Measurements from ENCODE around the gene CAPN2.
A peak's percentile ranks its signal among the peaks of the same experiment; 100 is the strongest.

The CAPN2 gene

GRCh38 chr1:223761411-223761810 is 49.1 kb downstream of the CAPN2 start:
- DNase-seq, result no peak

DNA sequence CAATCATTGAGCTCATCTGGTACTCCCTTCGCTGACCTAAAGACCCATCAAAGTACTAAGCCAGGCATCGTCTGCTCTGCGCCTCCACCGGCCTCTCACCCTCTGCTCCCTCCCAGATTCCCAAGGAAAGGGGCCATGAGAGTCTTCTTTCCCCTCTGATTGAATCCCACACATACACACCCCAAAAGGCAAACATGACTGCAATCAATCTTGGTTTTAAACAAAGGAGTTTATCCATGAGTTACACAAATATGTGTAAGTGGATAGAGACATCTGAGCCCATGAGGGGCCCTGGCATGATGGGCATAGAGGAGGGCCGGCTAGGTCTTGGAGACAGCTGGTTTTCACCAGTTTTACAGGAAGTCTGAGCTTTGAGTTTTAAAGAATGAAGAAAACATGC is 50.9 kb downstream of the CAPN2 start:
- DNase-seq, result no peak

DNA sequence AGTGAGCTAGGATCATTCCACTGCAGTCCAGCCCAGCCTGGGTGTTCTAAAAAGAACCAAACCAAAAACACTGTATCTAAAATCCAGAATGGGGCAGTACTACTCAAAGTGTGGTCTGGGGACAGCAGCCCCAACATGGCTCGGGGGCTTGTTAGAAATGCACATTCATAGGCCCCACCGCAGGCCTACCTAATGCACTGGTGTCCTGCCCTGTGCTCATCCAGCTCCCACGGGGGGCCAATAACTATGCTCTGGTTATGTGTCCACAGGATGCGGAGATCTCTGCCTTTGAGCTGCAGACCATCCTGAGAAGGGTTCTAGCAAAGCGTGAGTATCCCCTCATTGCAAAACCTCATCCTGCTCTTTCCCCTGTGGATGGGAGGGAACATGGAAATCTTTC is 51.5 kb downstream of the CAPN2 start:
- DNase-seq, result no peak

DNA sequence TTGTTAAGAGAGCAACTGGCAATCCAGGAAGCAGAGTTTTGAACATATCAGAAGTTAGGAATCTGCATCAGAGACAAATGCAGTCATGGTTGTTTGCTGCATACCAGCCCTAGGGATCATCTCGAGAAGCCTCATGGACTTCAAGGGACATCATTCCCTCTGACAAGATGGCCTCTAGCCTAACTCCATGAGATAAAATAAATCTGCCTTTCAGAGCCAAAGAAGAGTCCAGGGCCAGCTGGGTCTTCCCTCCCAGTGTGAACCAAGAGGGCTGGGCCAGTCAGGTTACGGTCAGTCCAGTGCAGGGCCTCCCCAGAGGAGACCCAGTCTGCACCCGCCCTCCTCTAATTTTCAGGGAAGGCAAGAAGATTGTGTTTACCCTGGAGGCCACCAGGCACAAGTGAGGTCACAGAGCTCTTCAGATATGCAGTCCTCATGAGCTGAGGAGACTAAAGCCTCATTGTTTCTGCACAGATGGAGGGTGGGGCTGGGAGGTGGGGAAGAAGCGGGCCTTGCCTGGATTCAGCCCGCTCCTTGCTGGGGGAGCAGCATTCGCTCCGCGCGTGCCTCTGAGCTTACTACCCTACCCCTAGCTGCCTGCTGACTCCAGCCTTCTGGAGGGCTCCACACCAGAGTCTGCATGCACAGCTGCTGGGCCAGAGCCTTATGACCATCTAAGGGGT is 52.8 kb downstream of the CAPN2 start:
- peak; percentile 83 to 87 for DNase-seq

DNA sequence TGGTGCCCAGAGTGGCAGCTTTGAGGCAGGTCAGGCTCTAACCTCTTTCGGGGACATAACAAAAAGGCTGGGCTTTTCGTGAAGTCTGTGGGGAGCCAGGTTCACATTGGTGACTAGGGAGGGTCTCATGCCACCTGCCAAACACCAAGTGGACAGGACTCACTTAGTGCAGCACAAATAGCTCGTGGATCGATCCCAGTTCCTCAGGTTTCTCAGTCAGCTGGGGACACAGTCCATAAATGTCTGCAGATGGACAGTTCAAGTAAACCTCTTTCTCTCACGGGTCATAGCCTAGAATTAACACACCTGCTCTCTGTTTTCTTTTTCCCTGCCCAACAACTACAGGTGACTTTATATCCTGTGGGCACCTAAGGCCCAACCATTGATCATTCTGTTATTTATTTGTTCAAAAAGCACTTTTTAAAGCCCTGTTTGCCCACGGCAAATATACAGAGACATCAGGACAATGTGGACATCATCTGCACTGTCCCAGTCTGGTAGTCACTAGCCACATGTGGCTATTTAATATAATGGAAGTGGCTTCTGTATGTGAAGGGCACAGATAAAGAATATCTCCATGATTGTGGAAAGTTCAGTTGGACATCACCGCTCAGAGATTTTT is 53.5 kb downstream of the CAPN2 start:
- DNase-seq, result peak; percentile 80 to 83

DNA sequence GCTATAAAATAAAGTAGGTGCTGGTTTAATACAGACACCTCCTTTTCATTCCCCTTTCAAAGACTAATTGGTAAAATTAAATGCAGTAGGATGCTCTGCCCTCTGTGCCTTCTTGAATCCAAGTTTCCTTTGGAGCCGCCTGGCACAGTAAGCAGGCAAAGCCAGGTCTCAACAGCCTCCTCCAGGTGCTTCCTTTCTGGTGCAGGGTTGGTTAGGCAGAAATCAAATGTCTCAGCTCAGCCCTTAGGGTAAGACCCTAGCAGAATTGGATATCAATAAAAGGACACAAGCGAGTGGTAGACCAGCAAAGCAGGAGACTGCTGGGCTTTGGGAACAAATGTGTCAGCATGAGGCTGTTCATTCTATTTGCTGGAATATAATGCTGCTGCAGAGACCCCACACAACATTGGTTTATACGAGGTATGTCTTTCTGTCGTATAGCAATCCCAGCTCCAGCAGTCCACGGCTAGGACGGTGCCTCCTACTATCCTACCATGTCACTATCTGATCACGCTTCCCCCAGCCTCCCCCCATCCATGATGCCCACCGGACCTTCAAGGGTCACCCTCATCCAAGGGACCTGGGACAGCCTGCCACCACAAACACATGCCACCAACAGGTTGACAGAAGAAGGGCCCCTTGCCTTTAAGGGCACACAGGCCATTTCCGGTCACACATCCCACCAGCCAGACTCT is 58.4 kb downstream of the CAPN2 start:
- no peak for DNase-seq

DNA sequence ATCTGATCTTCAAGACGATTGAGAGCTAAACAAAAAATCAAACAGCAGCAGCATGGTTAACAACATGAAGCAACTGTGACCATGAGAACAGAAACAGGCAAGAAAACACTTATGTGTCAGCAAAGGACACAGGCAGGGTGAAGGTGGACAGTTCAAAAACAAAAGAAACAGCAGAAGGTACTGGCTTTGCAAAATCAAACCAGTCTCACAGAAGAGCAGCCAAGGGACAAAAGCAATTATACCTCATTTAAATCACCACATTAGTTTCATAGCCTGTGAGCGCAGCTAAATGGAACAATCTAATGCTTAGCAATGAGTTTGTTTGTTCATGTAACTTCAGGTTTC is 59.1 kb downstream of the CAPN2 start:
- no peak for DNase-seq

DNA sequence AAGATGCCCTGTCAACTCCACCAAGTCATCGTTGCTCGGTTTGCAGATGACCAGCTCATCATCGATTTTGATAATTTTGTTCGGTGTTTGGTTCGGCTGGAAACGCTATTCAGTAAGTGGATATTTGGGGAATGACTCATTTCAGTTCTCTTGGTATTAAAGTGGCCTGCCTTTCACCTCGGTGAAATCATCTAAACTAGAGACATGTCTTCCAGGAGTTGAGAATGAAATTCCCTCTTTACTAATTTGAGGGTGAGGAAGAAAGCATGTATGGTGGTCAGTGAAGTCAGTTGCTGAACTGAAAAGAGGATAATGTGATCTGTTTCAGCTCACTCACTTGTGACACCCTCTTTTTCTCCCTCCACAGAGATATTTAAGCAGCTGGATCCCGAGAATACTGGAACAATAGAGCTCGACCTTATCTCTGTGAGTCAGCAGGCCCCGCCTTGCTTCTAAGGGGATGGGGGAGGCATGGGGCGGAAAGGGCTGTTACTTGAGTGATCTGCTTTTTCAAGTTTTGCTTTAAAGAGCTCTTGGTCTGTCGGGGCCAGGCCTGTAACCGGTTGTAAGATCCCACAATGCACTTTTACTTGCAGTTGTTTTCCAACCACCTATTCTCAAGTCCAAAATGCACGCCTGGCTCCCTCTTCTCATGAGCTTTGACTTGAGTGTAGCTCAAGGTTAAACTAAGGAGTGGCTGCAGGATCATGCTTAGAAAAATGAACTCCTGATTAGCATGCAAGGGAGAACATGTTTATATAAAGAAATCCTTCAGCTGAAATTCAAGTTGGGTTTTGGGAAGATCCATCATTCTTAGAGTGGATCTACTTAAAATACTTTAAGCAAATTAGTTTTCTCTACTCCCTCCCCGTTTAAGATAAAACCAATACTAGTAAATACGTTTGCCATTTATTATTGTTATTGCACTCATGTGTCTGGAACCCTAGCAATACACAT is 59.8 kb downstream of the CAPN2 start:
- peak; percentile 15 to 25 for DNase-seq

GRCh38 chr1:223772771-223773160 is 60.4 kb downstream of the CAPN2 start:
- DNase-seq, result no peak

GRCh38 chr1:223774134-223774814 is 61.9 kb downstream of the CAPN2 start:
- no peak for DNase-seq

DNA sequence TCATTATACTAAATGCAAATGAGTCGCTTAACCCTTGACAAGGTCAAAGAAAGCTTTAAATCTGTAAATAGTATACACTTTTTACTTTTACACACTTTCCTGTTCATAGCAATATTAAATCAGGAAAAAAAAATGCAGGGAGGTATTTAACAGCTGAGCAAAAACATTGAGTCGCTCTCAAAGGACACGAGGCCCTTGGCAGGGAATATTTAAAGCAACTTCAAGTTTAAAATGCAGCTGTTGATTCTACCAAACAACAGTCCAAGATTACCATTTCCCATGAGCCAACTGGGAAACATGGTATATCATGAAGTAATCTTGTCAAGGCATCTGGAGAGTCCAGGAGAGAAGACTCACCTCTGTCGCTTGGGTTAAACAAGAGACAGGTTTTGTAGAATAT is 62.7 kb downstream of the CAPN2 start:
- no peak for DNase-seq

DNA sequence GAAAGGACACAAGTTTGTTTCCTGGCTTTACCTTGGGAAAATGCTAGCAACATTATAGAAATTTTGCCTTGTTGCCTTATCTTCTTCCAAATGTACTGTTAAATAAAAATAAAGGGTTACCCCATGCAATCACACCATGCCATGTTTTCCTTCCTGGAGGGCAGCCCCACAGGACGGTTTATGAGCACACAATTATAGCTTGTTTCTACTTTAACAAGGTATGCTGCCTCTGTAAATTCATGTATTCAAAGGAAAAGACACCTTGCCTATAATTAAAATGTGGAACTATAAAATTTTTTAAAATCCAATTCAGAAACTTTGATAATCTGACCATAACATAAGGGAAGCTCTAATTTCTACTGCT is 63.4 kb downstream of the CAPN2 start:
- no peak for DNase-seq

DNA sequence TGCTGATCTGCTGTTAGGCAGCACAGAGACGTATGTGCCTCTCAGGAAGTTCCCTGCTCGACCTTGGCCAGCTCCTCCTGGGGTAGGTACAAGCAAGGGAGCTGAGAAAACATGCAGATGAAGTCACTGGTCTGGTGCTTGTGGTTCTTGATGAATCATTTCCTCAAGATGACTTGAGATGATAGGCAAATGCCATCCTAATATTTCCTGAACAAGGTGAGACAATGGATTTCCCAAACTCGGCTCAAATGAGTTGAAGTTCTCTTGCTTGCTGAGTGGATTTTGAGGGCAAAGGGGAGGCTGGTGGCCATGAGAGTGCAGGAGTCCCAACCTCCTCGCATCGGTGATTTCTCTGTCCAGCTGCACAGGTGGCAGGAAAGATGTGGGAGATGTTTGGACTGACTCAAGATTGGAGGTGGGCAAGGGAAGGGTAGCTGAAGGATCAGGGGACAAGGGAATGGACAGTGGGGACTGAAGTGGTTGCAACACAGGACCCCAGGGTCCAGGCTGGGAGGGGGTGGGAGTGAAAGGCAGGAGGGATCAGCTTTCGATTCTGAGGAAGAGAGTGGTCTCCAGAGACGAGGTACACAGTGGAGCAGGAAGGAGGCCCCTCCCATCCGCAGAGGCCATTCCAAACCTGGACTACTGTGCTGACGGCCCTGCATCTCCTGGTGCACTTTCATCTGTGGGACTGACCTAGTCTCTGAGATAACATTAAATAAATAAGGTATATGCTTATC is 63.9 kb downstream of the CAPN2 start:
- DNase-seq, result no peak

DNA sequence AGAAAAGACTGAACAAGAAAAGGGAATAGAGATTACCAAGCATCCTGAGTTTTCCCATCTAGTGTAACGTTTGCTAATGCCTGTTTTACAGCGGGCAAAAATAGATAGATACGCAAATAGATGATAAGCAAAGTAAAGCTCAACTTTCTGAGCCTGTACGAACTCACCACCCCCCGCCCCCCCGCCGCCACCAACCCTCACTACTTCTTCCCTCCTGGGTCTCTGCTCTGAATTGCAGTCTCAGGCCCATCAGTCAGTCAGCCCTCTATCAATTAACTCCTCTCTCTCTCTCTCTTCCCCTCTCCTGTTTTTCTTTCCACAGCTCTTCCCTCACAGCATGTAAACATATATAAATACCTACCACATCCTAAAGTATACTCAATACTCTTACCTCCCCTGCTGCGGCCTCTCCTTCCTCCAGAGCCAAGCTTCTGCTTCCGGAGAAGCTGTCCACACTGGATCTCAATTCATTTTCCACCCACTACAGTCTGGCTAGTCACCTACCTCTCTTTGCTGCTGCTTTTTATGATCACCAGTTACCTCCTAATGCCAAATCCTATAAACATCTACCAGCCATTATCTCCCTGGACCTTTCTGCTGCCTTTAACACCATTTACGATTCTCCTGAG is 64.6 kb downstream of the CAPN2 start:
- no peak for DNase-seq

- no peak for DNase-seq
These were observed 68.0 kb downstream of the CAPN2 start for GRCh38 chr1:223780318-223780717.

DNA sequence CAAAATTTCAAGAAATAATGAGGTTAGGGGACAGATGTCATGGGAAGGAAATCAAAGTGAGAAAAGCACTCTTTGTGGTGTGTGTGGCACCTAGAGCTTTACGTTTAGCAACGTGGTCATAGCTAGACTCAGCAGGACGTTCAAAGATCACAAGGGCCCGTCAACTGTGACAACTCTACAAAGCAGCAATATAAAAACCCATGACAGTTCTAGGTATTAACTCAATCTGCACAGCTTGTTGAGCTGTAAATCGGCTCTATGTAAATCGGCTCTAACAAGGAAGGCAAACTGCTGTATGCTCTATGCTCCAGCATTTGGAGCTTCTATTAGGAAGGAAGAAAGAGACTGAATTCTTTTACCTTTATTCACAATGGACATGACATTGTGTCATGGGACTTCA is 68.6 kb downstream of the CAPN2 start:
- DNase-seq, result no peak

DNA sequence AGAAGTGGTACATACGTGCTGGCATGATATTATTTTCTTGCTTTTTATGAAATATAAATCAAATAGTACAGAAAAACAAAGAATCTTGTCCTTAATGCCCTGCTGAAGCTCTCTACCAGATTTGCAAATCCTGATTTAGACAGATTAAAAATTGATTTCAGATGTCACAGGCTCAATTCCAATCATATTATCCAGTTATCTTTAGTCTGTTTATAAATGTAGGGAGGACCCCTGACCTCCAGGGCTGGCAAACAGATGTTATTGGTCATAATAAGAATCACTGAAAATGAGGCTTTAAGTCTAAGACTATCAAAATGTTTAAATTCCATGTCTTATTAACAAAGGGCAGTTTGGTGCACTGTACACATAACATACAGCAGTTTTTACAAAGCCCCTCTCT is 71.3 kb downstream of the CAPN2 start:
- no peak for DNase-seq

- DNase-seq, result no peak
These were observed 72.2 kb downstream of the CAPN2 start for GRCh38 chr1:223784541-223784940.

GRCh38 chr1:223785808-223786207 is 73.5 kb downstream of the CAPN2 start:
- DNase-seq, result no peak

- DNase-seq, result no peak
These were observed 76.5 kb downstream of the CAPN2 start for GRCh38 chr1:223788746-223789415.

DNA sequence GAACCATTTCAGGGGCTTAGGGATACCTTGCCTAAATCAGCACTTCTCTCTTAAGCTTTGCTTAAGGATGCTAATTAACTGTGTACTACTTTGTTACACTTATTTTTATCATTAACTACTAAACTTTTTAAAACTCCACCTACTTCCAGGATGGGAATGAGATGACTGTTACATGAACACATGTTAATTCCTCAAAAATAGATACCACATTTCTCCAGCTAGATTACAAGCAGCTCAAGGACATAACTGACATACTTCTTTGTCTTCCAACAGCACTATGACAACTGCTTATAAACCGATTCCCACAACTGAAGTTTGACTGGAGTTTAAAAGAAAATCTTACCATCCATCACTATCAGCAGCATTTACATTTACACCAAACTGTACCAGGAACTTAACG is 79.7 kb downstream of the CAPN2 start:
- no peak for DNase-seq
